DMS114 treated with DMSO at 0.1 percent for 48 hours (cell line): Measurements from ENCODE around the gene ASB1.

ENCODE experiments used
- DNase-seq: peaks from one replicate; lab custom pipeline; 2025; ENCODE audit not compliant: unreplicated experiment; lab: John Stamatoyannopoulos, UW

The ASB1 gene

GRCh38 chr2:238422940-238423339 lies 3.8 kb upstream of the ASB1 start:
- DNase-seq: no peak

GRCh38 chr2:238423561-238424312 lies 3.0 kb upstream of the ASB1 start:
- DNase-seq: no peak

GRCh38 chr2:238424313-238424700 lies 2.4 kb upstream of the ASB1 start:
- DNase-seq: no peak

- no peak for DNase-seq
These were observed 1.2 kb upstream of the ASB1 start for GRCh38 chr2:238425505-238425978.

GRCh38 chr2:238425979-238426567 lies 654 bp upstream of the ASB1 start:
- DNase-seq: no peak

GRCh38 chr2:238427435-238428162 lies 872 bp downstream of the ASB1 start:
- DNase-seq: no peak

- no peak for DNase-seq
These were observed 2.1 kb downstream of the ASB1 start for GRCh38 chr2:238428866-238429265.

GRCh38 chr2:238430781-238431180 lies 4.1 kb downstream of the ASB1 start:
- no peak for DNase-seq

GRCh38 chr2:238431456-238431855 lies 4.7 kb downstream of the ASB1 start:
- DNase-seq: no peak

- DNase-seq: no peak
These were observed 6.7 kb downstream of the ASB1 start for GRCh38 chr2:238433300-238433915.

GRCh38 chr2:238433941-238434845 lies 7.5 kb downstream of the ASB1 start:
- no peak for DNase-seq

- DNase-seq: no peak
These were observed 8.4 kb downstream of the ASB1 start for GRCh38 chr2:238434846-238435751.

- no peak for DNase-seq
These were observed 9.0 kb downstream of the ASB1 start for GRCh38 chr2:238435752-238436096.

GRCh38 chr2:238438856-238439849 lies 12.4 kb downstream of the ASB1 start:
- DNase-seq: no peak

GRCh38 chr2:238439917-238440316 lies 13.2 kb downstream of the ASB1 start:
- DNase-seq: no peak

GRCh38 chr2:238440331-238440730 lies 13.6 kb downstream of the ASB1 start:
- no peak for DNase-seq

- DNase-seq: no peak
These were observed 14.0 kb downstream of the ASB1 start for GRCh38 chr2:238440767-238441166.
